ENCODE results near the gene MSI2. TPM values are rescaled to one million over a fixed set of nuclear protein-coding genes. Genes with fewer than 3 reads are reported as not detected.

The MSI2 gene
- total and polyA plus RNA-seq, 2 donors (not counting 3 experiments of a cell fraction or from before 2014, with no cell fraction given) = 20.9 to 59.3 TPM

GRCh38 chr17:57726213-57726790 lies 470.0 kb downstream of the MSI2 start:
- FAIRE-seq = no peak
- no peak overlapping the region for H3K9ac ChIP-seq (replicated peaks; ENCODE audit: extremely low read depth, insufficient read depth, low read length)
- H4K20me1 ChIP-seq (replicated peaks; ENCODE audit: control insufficient read depth, extremely low read depth, insufficient read depth, low read length) = no peaks in the 10 kb centered on the region
- H3K4me1 ChIP-seq (ENCODE audit: control insufficient read depth, extremely low read depth, insufficient read depth, low read length) = no peaks in the 10 kb centered on the region
- no peaks in the 10 kb centered on the region for H3K9me3 ChIP-seq (replicated peaks; ENCODE audit: control insufficient read depth, insufficient read depth, low read length)
- no peaks in the 10 kb centered on the region for H3K9me1 ChIP-seq (replicated peaks; ENCODE audit: control insufficient read depth, extremely low read depth, insufficient read depth, low read length)
- H3K27ac ChIP-seq (ENCODE audit: insufficient read depth, low read depth, low read length) = no peak overlapping the region
- DNase-seq (ENCODE audit: low read depth, low spot score) = no peak
- dilution Hi-C loops (cut with MboI; ENCODE audit: extremely low pct_ligation_motif_present, low sequenced_read_pairs) = no loop called here
- ChIA-PET CTCF (interaction anchor here (1.0 to 2.3 kb wide), 2 partner anchors 21 to 107 kb away, joined by 3 to 8 read pairs; no protein-coding TSS in a partner anchor), POLR2A (no interaction called here)
- no peak overlapping the region for H3K4me3 ChIP-seq (replicated peaks in 1 of 3; ENCODE audit: insufficient read depth in 1 of 3, low read depth in 1 of 3, low read length in 3 of 3)
- H2AFZ ChIP-seq (ENCODE audit: low read depth, low read length) = no peak overlapping the region
- H3K36me3 ChIP-seq (ENCODE audit: control insufficient read depth in 2 of 2, extremely low read depth in 1 of 2, insufficient read depth in 2 of 2, low read length in 2 of 2) = no peaks in the 10 kb centered on the region
- no peaks in the 10 kb centered on the region for H3K79me2 ChIP-seq (ENCODE audit: control insufficient read depth, insufficient read depth, low read length)
- intact Hi-C loops (cut with micrococcal nuclease) = no loop called here
- H3K27me3 ChIP-seq (ENCODE audit: control insufficient read depth in 2 of 2, insufficient read depth in 2 of 2, low read length in 2 of 2) = peaks cover 7 to 17% of the 10 kb centered on the region in 2 experiments
- BruUV-seq (replicated peaks) = no TSS peak
- TF ChIP-seq GATA2 (IDR thresholded peaks at IDR 0.05; ENCODE audit: insufficient read depth, insufficient read length, low read depth, low read length) = no peak
- TF ChIP-seq CTCF (IDR thresholded peaks at IDR 0.05; ENCODE audit: extremely low read depth in 1 of 2, insufficient read depth in 1 of 2, low read depth in 1 of 2, low read length in 2 of 2) = no peak
- no peak for TF ChIP-seq JUN (IDR thresholded peaks at IDR 0.05; ENCODE audit: borderline replicate concordance, insufficient read depth, insufficient read length, low read depth)
- no peak for TF ChIP-seq EZH2 (IDR thresholded peaks at IDR 0.05; ENCODE audit: borderline replicate concordance, low read depth, low read length, severe bottlenecking)
- no peak for TF ChIP-seq MYC (IDR thresholded peaks at IDR 0.05; ENCODE audit: low read depth, low read length)
- TF ChIP-seq POLR2AphosphoS5 (IDR thresholded peaks at IDR 0.05; ENCODE audit: insufficient read depth, low read depth, low read length) = no peak
- TF ChIP-seq POLR2A (IDR thresholded peaks at IDR 0.05; ENCODE audit: low read depth, low read length) = no peak
- TF ChIP-seq FOS (IDR thresholded peaks at IDR 0.05; ENCODE audit: borderline replicate concordance, insufficient read depth, low read length) = no peak
- TF ChIP-seq MAX (IDR thresholded peaks at IDR 0.05; ENCODE audit: insufficient read depth, insufficient read length) = no peak
- H3K4me2 ChIP-seq (ENCODE audit: insufficient read depth, low read length) = no peak overlapping the region

Data from endothelial cell of umbilical vein (primary cell).